GM12801 (cell line): ENCODE data around the gene POP4.

Experiments
- CTCF ChIP-seq: IDR thresholded peaks from one replicate; pipeline ENCODE4 v1.5.1; 2011; ENCODE audit warnings: control low read depth; ENCODE audit not compliant: insufficient read length; ENCODE audit errors: extremely low read depth

POP4 gene

GRCh38 chr19:29623726-29624488 lies 17.8 kb downstream of the POP4 start:
- TF ChIP-seq CTCF: no peak

- no peak for TF ChIP-seq CTCF
Observed at GRCh38 chr19:29624489-29625185, 18.6 kb downstream of the POP4 start.

- no peak for TF ChIP-seq CTCF
Observed at GRCh38 chr19:29625186-29625651, 19.1 kb downstream of the POP4 start.

- no peak for TF ChIP-seq CTCF
Observed at GRCh38 chr19:29626386-29626785, 20.3 kb downstream of the POP4 start.

- no peak for TF ChIP-seq CTCF
Observed at GRCh38 chr19:29628661-29629385, 22.7 kb downstream of the POP4 start.

GRCh38 chr19:29629836-29630534 lies 23.9 kb downstream of the POP4 start:
- no peak for TF ChIP-seq CTCF

GRCh38 chr19:29630655-29631054 lies 24.6 kb downstream of the POP4 start:
- TF ChIP-seq CTCF: no peak
